Ishikawa (cell line): ENCODE results near the gene APBA2.

Experiments
- CREB1 ChIP-seq: IDR thresholded peaks from 2 replicates; pipeline ENCODE4 v1.6.1; 2012; ENCODE audit warnings: low read depth
- EP300 ChIP-seq: IDR thresholded peaks from 2 replicates; pipeline ENCODE4 v1.6.1; 2012; ENCODE audit warnings: borderline replicate concordance
- TCF12 ChIP-seq: IDR thresholded peaks from 2 replicates; pipeline ENCODE4 v1.6.1; 2012; ENCODE audit warnings: low read depth
- YY1 ChIP-seq: IDR thresholded peaks from 2 replicates; pipeline ENCODE4 v1.6.1; 2012; ENCODE audit warnings: low read depth
- ZBTB7A ChIP-seq: IDR thresholded peaks from 2 replicates; pipeline ENCODE4 v1.6.1; 2012; ENCODE audit warnings: low read depth
- TF ChIP-seq, protein P1 (sequence below): IDR thresholded peaks from 2 replicates; pipeline ENCODE4 v1.6.1; 2012
- TF ChIP-seq, protein P2 (sequence below): IDR thresholded peaks from 2 replicates; pipeline ENCODE4 v1.6.1; 2012; ENCODE audit warnings: low read depth, mild to moderate bottlenecking

DNA sequence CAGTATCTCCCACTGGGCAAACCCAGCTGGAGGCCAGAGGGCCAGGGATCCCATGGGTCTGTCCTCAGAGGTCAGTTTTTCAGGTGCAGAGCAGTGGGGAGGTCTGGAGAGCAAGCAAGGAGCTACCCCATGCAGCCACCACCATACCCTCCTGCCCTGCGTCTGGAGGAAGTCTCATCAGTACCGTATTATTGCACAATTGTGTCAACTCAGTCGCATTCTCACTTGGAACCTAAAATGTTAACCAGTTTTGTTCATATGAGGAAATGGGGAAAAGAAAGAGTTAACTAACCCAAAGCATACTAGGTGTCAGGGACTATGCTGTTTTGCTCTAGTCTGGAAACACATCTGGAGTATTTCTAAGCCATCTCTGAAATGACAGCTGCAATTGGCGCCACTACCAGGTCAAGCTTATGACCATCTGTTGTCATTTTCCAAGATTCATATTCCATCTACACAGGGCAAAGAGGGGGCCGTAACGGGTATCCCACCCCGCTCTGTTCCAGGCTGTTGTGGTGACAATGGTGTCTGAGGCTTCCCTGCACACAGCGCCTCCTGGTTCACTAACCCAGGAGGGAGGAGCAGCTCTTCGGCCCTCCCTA lies 16.9 kb upstream of the APBA2 start:
- TF ChIP-seq YY1 (no peak), TCF12 (no peak), EP300 (no peak), CREB1 (no peak), ZBTB7A (no peak)
- TF ChIP-seq, protein P1, sequence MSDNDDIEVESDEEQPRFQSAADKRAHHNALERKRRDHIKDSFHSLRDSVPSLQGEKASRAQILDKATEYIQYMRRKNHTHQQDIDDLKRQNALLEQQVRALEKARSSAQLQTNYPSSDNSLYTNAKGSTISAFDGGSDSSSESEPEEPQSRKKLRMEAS = no peak
- TF ChIP-seq, protein P2, sequence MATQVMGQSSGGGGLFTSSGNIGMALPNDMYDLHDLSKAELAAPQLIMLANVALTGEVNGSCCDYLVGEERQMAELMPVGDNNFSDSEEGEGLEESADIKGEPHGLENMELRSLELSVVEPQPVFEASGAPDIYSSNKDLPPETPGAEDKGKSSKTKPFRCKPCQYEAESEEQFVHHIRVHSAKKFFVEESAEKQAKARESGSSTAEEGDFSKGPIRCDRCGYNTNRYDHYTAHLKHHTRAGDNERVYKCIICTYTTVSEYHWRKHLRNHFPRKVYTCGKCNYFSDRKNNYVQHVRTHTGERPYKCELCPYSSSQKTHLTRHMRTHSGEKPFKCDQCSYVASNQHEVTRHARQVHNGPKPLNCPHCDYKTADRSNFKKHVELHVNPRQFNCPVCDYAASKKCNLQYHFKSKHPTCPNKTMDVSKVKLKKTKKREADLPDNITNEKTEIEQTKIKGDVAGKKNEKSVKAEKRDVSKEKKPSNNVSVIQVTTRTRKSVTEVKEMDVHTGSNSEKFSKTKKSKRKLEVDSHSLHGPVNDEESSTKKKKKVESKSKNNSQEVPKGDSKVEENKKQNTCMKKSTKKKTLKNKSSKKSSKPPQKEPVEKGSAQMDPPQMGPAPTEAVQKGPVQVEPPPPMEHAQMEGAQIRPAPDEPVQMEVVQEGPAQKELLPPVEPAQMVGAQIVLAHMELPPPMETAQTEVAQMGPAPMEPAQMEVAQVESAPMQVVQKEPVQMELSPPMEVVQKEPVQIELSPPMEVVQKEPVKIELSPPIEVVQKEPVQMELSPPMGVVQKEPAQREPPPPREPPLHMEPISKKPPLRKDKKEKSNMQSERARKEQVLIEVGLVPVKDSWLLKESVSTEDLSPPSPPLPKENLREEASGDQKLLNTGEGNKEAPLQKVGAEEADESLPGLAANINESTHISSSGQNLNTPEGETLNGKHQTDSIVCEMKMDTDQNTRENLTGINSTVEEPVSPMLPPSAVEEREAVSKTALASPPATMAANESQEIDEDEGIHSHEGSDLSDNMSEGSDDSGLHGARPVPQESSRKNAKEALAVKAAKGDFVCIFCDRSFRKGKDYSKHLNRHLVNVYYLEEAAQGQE = no peak
